ENCODE results near the gene ANKRD10.

- TF ChIP-seq CTCF (IDR thresholded peaks at IDR 0.05; ENCODE audit: insufficient read depth, low read length, poor library complexity, severe bottlenecking) = no peak
- no peak for TF ChIP-seq EZH2phosphoT487 (conservative IDR thresholded peaks at IDR 0.05; ENCODE audit: low read length)
These were observed 42.5 kb upstream of the ANKRD10 start for GRCh38 chr13:110957181-110957884.
